ENCODE data around the gene TNFRSF4. TPM values are rescaled to one million over a fixed set of nuclear protein-coding genes. Genes with fewer than 3 reads are reported as not detected.

Gene TNFRSF4
- total and polyA plus RNA-seq, 2 of the 8 experiments (the other 6 are each of a cell fraction or from before 2014, with no cell fraction given) = 0.06 TPM; not detected in 1

GRCh38 chr1:1176931-1177330 lies 37.0 kb downstream of the TNFRSF4 start:
- Histone ChIP-seq H4K91ac (replicated peaks; ENCODE audit: insufficient read length, low read length) (peak overlapping the region; percentile 78), H2BK20ac (ENCODE audit: low read length) (peak overlapping the region; percentile 40), H3K9ac (replicated peaks in 1 of 4; ENCODE audit: extremely low read depth in 1 of 4, low read depth in 3 of 4, low read length in 3 of 4) (peak overlapping the region in 1 of 4 experiments; percentile 36; a peak in 1 of 7 replicates), H4K20me1 (replicated peaks in 1 of 2; ENCODE audit: control insufficient read depth in 1 of 2, insufficient read depth in 2 of 2, low read length in 2 of 2) (peaks cover 0 to 4% of the 10 kb centered on the region in 2 experiments), H2BK5ac (ENCODE audit: low read depth, low read length) (peak overlapping the region; percentile 80; the same call in 1 of the 2 replicates), H3K4me3 (ENCODE audit: extremely low read depth in 1 of 4, insufficient read depth in 2 of 4, low read depth in 3 of 4, low read length in 4 of 4) (no peak overlapping the region), H3K9me3 (ENCODE audit: insufficient read depth in 2 of 2, low read depth in 1 of 2, low read length in 1 of 2) (peaks cover 4 to 5% of the 10 kb centered on the region in 2 experiments; a peak in 1 of 4 replicates), H2BK15ac (ENCODE audit: low read length) (peak overlapping the region; percentile 53), H4K5ac (ENCODE audit: insufficient read length, low read depth, low read length) (no peak overlapping the region), H3K27ac (ENCODE audit: low read depth, low read length) (no peak overlapping the region; the same call in 1 of the 2 replicates), H3K23ac (ENCODE audit: insufficient read length) (no peak overlapping the region), H4K8ac (ENCODE audit: extremely low read depth, insufficient read depth, low read length) (no peak overlapping the region), H2AK5ac (ENCODE audit: low read depth, low read length) (peak overlapping the region; percentile 96), H3K79me1 (ENCODE audit: low read depth, low read length) (no peaks in the 10 kb centered on the region), H3K27me3 (replicated peaks in 1 of 4; ENCODE audit: control insufficient read depth in 3 of 4, extremely low read depth in 1 of 4, insufficient read depth in 3 of 4, low read length in 3 of 4) (peaks cover 0 to 10% (median 6%) of the 10 kb centered on the region in 4 experiments; a peak in 4 of 7 replicates), H3K23me2 (ENCODE audit: low read depth, low read length) (peaks cover 3% of the 10 kb centered on the region; the same call in 1 of the 2 replicates), H3K14ac (ENCODE audit: insufficient read length) (peak overlapping the region; percentile 99), H2BK120ac (replicated peaks; ENCODE audit: low read depth, low read length) (peak overlapping the region; percentile 76), H3K4ac (replicated peaks; ENCODE audit: insufficient read length, low read depth, low read length) (peak overlapping the region; percentile 94), H3K36me3 (ENCODE audit: control insufficient read depth in 2 of 4, insufficient read depth in 4 of 4, low read length in 3 of 4) (no peaks in the 10 kb centered on the region), H3K79me2 (ENCODE audit: control insufficient read depth in 1 of 2, insufficient read depth in 2 of 2, low read length in 2 of 2) (no peaks in the 10 kb centered on the region), H3K18ac (ENCODE audit: extremely low read depth, low read length) (peak overlapping the region; percentile 85; the same call in 1 of the 2 replicates), H3K4me1 (replicated peaks in 1 of 4; ENCODE audit: control insufficient read depth in 3 of 4, insufficient read depth in 4 of 4, low read length in 3 of 4) (peaks cover 4 to 22% (median 18%) of the 10 kb centered on the region in 4 experiments), H2BK12ac (ENCODE audit: low read depth, low read length) (peak overlapping the region; percentile 99; the same call in 1 of the 2 replicates), H3K4me2 (ENCODE audit: insufficient read depth in 1 of 2, low read depth in 2 of 2, low read length in 2 of 2) (peak overlapping the region in 1 of 2 experiments; percentile 50; a peak in 2 of 4 replicates), H3K56ac (replicated peaks; ENCODE audit: insufficient read length, low read depth, low read length) (peak overlapping the region; percentile 43), H2AFZ (ENCODE audit: low read length) (no peak overlapping the region)
- 83% methylated on average over 7 of the region's 7 CpGs; no CpG with 5 or more reads in 1 of the 2 experiments for WGBS, 2 experiments (ENCODE audit: extremely low coverage in 1 of 2, insufficient coverage in 1 of 2, insufficient read length in 1 of 2, insufficient replicate concordance in 2 of 2, low coverage in 1 of 2, low lambda C conversion rate in 2 of 2, missing lambda C conversion rate in 1 of 2)
- DNase-seq (ENCODE audit: low read depth in 1 of 2, low spot score in 2 of 2) = no peak
- no peak for FAIRE-seq
- CTCF ChIA-PET (ENCODE audit: partially characterized antibody) = no interaction called here
- POLR2A ChIA-PET (ENCODE audit: partially characterized antibody) = interaction anchor here (0.6 kb wide), 1 partner anchor 11 kb away, joined by 3 read pairs; no protein-coding TSS in a partner anchor
- TF ChIP-seq GTF2F1 (IDR thresholded peaks at IDR 0.05; ENCODE audit: borderline replicate concordance, low read depth, low read length) (no peak), CBX5 (IDR thresholded peaks at IDR 0.05; ENCODE audit: low read depth, low read length) (no peak), NANOG (IDR thresholded peaks at IDR 0.05; ENCODE audit: insufficient read depth, low read depth, low read length, poor library complexity, severe bottlenecking) (no peak), ATF3 (IDR thresholded peaks at IDR 0.05; ENCODE audit: insufficient read depth, low read depth, low read length) (no peak), MAX (IDR thresholded peaks at IDR 0.05) (no peak), PHF8 (conservative IDR thresholded peaks at IDR 0.05; ENCODE audit: low read depth, low read length) (no peak), POLR2AphosphoS5 (IDR thresholded peaks at IDR 0.05; ENCODE audit: low read depth, low read length) (no peak), BACH1 (IDR thresholded peaks at IDR 0.05; ENCODE audit: low read length) (no peak), CREB1 (IDR thresholded peaks at IDR 0.05) (no peak), NRF1 (IDR thresholded peaks at IDR 0.05; ENCODE audit: low read depth, low read length) (no peak), JUND (IDR thresholded peaks at IDR 0.05; ENCODE audit: low read length) (no peak), TEAD4 (IDR thresholded peaks at IDR 0.05; ENCODE audit: low read depth, low read length) (no peak), CEBPB (IDR thresholded peaks at IDR 0.05; ENCODE audit: low read depth, low read length) (no peak), CBX8 (IDR thresholded peaks at IDR 0.05; ENCODE audit: borderline replicate concordance, low read depth, low read length) (no peak)
